GM21576 (cell line): Measurements from ENCODE around the gene MUC2.

Experiments used
- ATAC-seq: cut with Tn5 transposase; IDR thresholded peaks from one replicate; pipeline ENCODE4 v1.9.1; 2021; ENCODE audit warnings: mild to moderate bottlenecking, moderate library complexity; ENCODE audit not compliant: unreplicated experiment

MUC2 gene

DNA sequence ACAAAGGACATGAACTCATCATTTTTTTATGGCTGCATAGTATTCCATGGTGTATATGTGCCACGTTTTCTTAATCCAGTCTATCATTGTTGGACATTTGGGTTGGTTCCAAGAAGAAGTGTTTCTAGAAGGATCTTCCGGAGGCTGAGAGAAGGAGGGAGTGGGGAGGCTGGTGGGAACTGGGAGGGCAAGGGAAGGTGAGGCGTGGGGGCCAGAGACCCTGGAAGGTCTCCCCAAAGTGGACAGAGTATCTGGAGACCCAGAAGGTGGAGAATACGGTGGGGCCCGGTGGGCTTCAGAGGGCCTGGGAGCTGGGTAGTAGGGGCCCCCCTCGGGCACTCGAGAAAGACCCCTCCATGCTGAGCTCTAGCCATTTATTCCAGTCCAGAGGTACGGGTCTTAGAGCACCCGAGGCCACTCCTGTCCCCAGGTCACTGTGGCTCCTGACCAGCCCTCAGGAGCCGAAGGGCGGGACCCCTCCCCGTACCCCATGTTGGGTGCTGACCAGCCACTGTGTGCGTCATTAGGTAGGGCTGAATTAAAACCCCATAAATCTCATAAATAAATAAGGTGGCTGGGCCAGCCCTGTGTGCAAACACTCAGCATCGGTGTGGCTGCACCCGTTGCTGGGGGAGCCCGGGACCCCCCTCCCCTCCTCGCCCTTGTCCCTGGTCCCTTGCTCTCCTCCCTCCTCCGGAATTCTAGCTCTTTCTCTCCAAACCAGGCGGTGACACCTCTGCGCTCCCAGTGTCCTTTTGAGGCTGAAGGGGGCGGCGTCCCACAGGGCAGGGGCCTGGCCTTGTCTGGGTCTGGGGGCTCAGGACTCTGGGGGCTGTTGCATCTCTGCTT lies 44.3 kb downstream of the MUC2 start:
- no peak for ATAC-seq

DNA sequence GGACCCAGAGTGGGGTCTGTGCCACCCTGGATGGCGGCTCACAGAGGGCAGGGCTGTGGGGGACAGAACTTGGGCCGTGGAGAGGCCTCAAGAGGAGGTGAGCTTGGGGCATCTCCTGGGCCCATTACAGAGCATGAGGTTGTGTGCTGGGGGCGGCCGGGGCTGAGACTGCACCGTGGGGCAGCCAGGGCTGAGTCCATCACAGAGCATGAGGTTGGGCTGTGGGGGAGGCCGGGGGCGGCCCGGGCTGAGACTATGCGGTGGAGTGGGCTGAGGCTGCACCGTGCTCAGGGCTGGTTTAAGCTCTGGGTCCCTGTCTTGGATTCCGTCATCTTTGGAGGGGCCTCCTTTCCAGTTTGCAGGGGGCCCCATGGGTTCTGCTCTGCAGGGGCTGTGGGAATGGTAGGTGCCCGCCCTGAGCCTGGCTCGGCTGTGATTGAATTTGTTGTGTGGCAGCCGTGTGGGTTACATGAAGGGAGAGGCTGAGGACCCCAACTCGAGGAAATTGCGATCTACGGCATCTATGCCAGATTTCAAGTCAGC lies 45.0 kb downstream of the MUC2 start:
- no peak for ATAC-seq

DNA sequence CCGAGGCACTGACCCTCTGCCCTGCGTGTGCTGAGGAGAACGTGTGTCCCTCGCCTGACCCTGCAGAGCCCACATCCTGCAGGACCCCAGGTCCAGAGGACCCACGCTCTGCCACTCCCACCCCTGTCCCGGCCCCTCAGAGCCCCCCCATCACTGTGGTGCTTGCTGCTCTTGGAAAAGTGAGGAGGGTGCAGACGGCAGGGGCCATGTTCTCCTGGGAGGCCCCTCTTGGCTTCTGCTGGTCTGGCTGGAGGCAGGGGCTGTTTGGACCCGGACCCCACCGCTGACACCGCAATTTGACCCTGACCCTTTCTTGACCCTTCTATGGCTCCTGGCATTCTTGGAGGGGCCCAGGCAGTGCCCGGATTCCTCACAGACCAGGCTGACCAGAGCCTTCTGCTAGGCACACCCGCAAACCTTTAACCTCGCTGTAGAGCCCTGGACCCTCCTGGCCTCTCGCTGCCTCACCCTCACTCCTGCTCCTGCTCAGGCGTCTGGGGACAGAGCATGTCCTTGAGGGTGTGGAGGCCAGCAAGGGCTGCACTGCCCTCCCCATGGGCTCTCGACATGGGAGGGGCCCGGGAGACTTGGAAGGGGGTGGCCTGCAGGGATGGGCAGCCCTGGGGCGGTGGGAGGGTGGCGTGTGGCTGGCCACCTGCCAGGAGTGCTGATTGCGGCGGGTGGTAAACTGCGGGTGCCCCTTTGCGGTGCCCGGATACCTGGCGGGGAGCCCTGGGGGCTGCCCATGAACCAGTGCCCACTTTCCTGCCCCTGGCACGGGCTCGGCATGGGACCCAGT lies 46.1 kb downstream of the MUC2 start:
- no peak for ATAC-seq

DNA sequence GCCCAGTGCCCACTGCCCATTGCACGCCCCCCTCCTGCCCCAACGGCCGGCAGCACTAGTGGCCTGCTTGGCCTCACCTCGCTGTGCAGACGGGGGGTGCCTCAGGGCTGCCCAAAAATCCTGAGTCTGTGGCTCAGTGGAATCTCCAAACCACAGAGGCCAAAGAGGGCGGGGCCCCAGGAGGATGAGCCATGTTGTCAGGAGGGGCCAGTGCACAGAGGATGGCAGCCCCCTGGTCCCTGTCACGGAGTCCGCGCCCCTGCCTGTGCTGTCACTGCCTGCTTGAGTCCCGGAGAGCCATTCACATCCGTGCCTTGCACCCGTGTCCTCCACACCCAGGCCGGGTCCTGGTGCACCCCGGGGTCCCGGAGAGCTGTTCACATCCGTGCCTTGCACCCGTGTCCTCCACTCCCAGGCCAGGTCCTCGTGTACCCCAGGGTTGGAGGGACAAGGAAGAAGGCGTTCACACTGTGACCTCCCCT lies 46.7 kb downstream of the MUC2 start:
- ATAC-seq: no peak

DNA sequence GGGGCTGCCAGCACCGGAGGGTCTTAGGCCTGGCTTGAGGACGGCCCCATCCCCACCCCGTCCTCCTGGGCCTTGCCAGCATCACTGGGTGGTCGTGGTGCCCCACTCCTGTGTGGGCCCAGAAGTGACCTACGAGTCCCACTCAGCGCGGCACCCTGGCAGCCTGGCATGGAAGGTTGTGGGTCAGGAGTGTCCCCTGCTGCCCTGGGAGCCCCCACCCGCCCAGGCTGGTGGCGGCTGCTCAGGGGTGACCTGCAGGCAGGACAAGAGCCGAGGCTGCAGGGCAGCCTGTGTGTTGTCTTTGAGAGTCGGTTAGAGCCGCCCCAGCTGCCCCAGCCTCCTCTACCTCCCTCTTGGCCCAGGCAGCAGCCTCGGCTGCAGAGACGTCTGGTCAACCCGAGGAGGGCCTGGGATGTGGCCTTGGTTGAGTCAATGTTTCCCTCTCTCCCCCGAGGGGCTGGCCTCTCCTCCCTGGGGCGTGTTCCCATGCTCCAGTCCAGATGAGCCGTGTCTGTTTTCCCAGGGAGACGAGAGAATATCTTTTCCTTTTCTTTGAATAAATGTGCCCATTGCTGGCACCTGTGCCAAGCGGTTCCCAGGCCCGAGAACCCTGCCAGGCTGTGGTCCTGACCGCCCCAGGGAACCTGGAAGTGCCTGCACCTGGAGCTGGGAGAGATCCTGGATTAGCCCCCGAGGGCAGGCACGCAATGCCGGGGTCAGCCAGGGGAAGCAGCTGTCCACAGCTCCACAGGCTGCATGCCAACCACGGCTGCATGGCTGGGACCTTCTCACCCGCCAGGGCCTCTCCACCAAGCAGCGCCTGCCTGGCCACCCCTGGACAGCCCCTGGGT lies 47.4 kb downstream of the MUC2 start:
- no peak for ATAC-seq

DNA sequence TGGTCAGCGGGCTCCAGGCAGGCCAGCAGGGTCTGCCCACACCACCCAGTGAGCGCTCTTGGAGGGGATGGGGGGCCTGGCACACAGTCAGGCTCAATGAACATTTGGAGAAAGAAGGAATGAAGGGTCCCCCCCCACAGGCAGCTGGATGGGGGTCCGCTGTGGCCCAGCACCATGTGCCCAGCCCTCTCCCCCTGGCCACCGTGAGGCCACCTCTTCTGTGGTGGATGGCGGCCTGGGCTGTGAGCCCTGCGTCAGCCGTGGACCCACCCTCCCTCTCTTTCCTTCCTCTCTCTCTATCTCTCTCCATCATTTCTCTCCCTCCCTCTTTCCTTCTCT lies 48.0 kb downstream of the MUC2 start:
- ATAC-seq: no peak

DNA sequence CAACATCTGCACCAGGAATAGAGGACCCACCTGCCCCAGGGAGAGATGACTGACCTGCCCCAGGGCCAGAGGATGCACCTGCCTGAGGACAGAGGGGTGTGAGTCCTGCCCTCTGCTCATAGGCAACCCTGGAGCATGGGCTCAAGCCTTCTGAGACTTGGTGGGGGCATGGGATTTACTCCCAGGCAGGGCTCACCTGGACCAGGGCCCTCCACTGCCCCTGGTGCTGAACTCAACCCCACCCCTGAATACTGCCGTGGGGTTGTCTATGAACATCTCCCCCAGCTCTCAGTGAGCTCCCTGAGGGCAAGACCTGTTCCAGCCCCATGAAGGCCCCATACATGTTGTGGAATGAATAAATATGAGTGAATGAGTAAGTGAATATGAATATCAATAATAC lies 49.3 kb downstream of the MUC2 start:
- no peak for ATAC-seq
